ENCODE results near the gene ADAM19.

The ADAM19 gene

DNA sequence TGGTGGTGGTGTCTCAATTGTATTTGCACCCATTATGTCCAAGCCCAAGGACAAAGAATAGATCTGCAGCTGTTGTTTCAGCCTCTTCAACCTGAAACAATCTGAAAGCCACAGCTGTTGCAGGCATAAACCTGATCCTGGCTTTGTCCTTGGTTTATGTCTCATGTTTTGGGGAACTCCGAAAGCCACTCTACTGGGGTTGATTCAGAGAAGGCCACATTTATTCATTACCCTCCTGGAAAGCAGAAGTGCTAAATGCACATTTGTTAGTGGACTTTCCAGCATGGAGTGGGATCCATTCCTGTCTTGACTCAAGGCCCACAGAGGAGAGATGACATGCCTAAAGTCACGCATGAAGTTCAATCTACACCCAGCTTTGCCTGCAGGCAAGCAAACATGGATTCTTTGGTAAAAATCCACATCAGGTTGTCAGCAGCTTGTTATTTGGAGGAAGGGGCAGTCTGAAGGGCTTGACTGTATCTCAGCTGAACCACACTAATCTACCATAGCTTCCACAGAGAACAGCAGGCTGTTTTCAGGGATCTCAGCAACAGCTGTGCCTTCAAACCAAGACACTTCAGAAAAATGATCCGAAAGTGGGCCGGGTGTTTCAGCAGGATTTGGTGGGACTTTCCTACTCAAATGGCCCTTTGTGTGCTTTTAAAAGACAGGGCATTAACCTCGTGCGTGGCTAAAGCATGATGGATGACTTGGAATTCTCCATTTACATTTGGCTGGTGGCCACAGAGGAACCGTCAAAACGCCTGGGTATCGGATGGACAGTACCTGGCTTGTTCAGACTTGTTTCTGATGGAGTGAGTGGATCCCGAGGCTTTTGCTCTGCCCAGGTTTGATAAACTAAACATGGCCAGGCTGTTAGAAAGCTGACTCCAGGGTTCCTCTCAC is 36.2 kb upstream of the ADAM19 start:
- Histone ChIP-seq H3K27ac (no peak overlapping the region), H3K36me3 (ENCODE audit: insufficient read depth, low read length) (no peaks in the 10 kb centered on the region), H3K4me3 (no peak overlapping the region), H3K9ac (ENCODE audit: insufficient read length) (no peak overlapping the region), H3K9me3 (ENCODE audit: low read depth, low read length) (no peaks in the 10 kb centered on the region)
- TF ChIP-seq EZH2 (IDR thresholded peaks at IDR 0.05), result no peak
- no peak for TF ChIP-seq FOXP2 (optimal IDR thresholded peaks at IDR 0.05; ENCODE audit: control extremely low read depth, extremely low read length, insufficient read depth)
- TF ChIP-seq POLR2AphosphoS5 (IDR thresholded peaks at IDR 0.05; ENCODE audit: borderline replicate concordance, low read depth, low read length), result no peak
- no peak for DNase-seq (ENCODE audit: low read depth, low spot score)

DNA sequence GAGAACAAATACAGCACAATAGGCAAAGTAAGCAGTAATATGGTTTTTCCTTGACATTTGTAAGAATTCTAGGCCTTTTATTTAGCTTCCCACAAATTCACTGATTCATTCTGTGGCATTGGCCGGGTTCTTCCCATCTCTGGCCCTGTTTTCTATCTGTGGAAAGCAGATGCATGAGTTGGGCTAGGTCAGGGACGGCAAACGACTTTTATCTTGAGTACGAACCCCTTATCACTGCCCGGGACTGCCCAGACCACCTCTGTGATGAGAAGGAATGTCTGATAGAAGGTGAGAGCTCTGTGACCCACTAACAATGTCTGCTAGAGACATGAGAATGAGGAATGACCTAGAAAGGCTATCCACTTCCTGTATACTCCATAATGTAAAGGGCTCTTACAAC is 35.4 kb upstream of the ADAM19 start:
- DNase-seq (ENCODE audit: low read depth, low spot score), result no peak
- Histone ChIP-seq H3K9me3 (ENCODE audit: low read depth, low read length) (no peaks in the 10 kb centered on the region), H3K9ac (ENCODE audit: insufficient read length) (no peak overlapping the region), H3K27ac (no peak overlapping the region), H3K4me3 (no peak overlapping the region), H3K36me3 (ENCODE audit: insufficient read depth, low read length) (no peaks in the 10 kb centered on the region)
- TF ChIP-seq POLR2AphosphoS5 (IDR thresholded peaks at IDR 0.05; ENCODE audit: borderline replicate concordance, low read depth, low read length), result no peak
- TF ChIP-seq EZH2 (IDR thresholded peaks at IDR 0.05), result no peak
- no peak for TF ChIP-seq FOXP2 (optimal IDR thresholded peaks at IDR 0.05; ENCODE audit: control extremely low read depth, extremely low read length, insufficient read depth)

GRCh38 chr5:157608972-157609565 is 33.5 kb upstream of the ADAM19 start:
- peak; percentile 55 for DNase-seq (ENCODE audit: low read depth, low spot score)
- no peak for TF ChIP-seq EZH2 (IDR thresholded peaks at IDR 0.05)
- no peak for TF ChIP-seq FOXP2 (optimal IDR thresholded peaks at IDR 0.05; ENCODE audit: control extremely low read depth, extremely low read length, insufficient read depth)
- no peak for TF ChIP-seq POLR2AphosphoS5 (IDR thresholded peaks at IDR 0.05; ENCODE audit: borderline replicate concordance, low read depth, low read length)
- Histone ChIP-seq H3K36me3 (ENCODE audit: insufficient read depth, low read length) (no peaks in the 10 kb centered on the region), H3K27ac (no peak overlapping the region), H3K9me3 (ENCODE audit: low read depth, low read length) (no peaks in the 10 kb centered on the region), H3K4me3 (no peak overlapping the region), H3K9ac (ENCODE audit: insufficient read length) (no peak overlapping the region)

DNA sequence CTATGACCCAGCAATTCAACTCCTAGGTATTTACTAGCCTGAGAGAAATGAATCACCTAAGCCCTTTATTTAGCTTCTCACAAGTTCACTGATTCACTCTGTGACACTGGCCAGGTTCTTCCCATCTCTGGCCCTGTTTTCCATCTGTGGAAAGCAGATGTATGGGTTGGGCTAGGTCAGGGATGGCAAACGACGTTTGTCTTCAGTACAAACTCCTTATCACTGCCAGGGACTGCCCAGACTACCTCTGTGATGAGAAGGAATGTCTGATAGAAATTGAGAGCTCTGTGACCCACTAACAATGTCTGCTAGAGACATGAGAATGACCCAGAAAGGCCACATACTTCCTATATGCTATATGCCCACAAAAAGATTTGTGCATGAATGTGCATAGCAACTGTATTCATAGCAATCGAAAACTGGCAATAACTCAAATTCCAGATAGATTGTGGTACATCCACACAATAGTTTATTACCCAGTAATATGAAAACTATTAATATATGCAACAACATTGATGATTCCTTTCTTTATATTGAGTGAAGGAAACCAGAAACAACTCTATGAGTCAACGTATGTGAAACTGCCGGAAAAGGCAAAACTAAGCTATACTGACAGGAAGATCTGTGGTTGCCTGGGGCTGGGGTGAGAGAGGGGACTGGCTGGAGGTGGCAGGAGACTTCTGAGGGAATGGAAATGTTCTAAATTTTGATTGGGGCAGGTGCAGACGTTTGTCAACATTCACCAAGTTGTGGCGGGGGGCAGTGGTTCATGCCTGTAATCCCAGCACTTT is 32.0 kb upstream of the ADAM19 start:
- Histone ChIP-seq H3K36me3 (ENCODE audit: insufficient read depth, low read length) (no peaks in the 10 kb centered on the region), H3K9ac (ENCODE audit: insufficient read length) (no peak overlapping the region), H3K27ac (no peak overlapping the region), H3K9me3 (ENCODE audit: low read depth, low read length) (no peaks in the 10 kb centered on the region), H3K4me3 (no peak overlapping the region)
- TF ChIP-seq POLR2AphosphoS5 (IDR thresholded peaks at IDR 0.05; ENCODE audit: borderline replicate concordance, low read depth, low read length) (no peak), FOXP2 (optimal IDR thresholded peaks at IDR 0.05; ENCODE audit: control extremely low read depth, extremely low read length, insufficient read depth) (no peak), EZH2 (IDR thresholded peaks at IDR 0.05) (no peak)
- no peak for DNase-seq (ENCODE audit: low read depth, low spot score)

GRCh38 chr5:157606046-157606445 is 30.5 kb upstream of the ADAM19 start:
- DNase-seq (ENCODE audit: low read depth, low spot score), result no peak
- no peak for TF ChIP-seq EZH2 (IDR thresholded peaks at IDR 0.05)
- no peak for TF ChIP-seq FOXP2 (optimal IDR thresholded peaks at IDR 0.05; ENCODE audit: control extremely low read depth, extremely low read length, insufficient read depth)
- no peak for TF ChIP-seq POLR2AphosphoS5 (IDR thresholded peaks at IDR 0.05; ENCODE audit: borderline replicate concordance, low read depth, low read length)
- no peak overlapping the region for H3K4me3 ChIP-seq
- H3K9me3 ChIP-seq (ENCODE audit: low read depth, low read length), result no peaks in the 10 kb centered on the region
- no peaks in the 10 kb centered on the region for H3K36me3 ChIP-seq (ENCODE audit: insufficient read depth, low read length)
- H3K27ac ChIP-seq, result no peak overlapping the region
- no peak overlapping the region for H3K9ac ChIP-seq (ENCODE audit: insufficient read length)

DNA sequence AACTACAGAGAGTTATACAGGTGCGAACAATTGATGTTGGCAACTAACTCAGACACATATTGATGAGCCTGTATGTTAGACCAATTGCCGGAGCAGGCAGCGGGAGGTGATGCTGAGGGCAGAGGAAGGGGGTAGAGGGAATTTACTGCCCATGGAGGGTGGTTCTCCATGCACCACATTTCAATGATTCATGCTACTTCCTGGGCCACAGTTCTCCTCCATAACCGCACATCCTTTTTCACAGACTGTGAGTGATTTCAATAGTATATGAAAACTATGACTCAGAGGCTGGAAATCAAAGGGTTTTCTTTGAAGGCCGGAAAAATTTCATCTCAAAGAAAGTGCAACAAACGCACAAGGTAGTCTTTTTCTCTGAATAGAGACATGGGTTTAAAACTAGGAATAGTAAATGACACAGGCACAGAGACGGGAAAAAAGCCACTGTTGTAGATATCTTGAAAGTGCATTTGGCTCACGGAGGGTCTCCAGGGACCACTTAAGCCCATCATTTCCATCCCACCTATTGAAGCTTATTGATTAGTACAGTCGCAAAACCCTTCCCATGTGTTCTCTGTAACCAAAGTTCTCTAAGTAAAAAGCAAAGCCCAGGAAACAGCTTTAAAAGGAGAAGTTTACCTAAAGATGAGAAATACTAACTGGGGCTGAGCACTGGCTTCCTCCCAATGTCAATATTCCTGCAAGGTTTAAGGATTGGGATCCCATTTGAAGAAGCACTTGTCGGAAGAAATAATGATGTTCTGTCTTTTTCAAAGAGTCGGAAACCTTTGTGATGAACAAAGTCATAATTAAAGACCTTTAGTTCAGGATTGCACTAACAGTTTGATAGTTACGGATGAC is 28.0 kb upstream of the ADAM19 start:
- Histone ChIP-seq H3K9me3 (ENCODE audit: low read depth, low read length) (no peaks in the 10 kb centered on the region), H3K36me3 (ENCODE audit: insufficient read depth, low read length) (no peaks in the 10 kb centered on the region), H3K4me3 (no peak overlapping the region), H3K9ac (ENCODE audit: insufficient read length) (no peak overlapping the region), H3K27ac (no peak overlapping the region)
- DNase-seq (ENCODE audit: low read depth, low spot score), result no peak
- TF ChIP-seq EZH2 (IDR thresholded peaks at IDR 0.05), result no peak
- no peak for TF ChIP-seq FOXP2 (optimal IDR thresholded peaks at IDR 0.05; ENCODE audit: control extremely low read depth, extremely low read length, insufficient read depth)
- TF ChIP-seq POLR2AphosphoS5 (IDR thresholded peaks at IDR 0.05; ENCODE audit: borderline replicate concordance, low read depth, low read length), result no peak

- no peak overlapping the region for H3K27ac ChIP-seq
- no peak for DNase-seq (ENCODE audit: low read depth, low spot score)
Observed at GRCh38 chr5:157602505-157602904, 26.9 kb upstream of the ADAM19 start.

More at GRCh38 chr5:157602505-157602904, 26.9 kb upstream of the ADAM19 start:
- Histone ChIP-seq H3K4me3 (no peak overlapping the region), H3K9me3 (ENCODE audit: low read depth, low read length) (no peaks in the 10 kb centered on the region), H3K36me3 (ENCODE audit: insufficient read depth, low read length) (no peaks in the 10 kb centered on the region), H3K9ac (ENCODE audit: insufficient read length) (no peak overlapping the region)
- TF ChIP-seq FOXP2 (optimal IDR thresholded peaks at IDR 0.05; ENCODE audit: control extremely low read depth, extremely low read length, insufficient read depth) (no peak), EZH2 (IDR thresholded peaks at IDR 0.05) (no peak), POLR2AphosphoS5 (IDR thresholded peaks at IDR 0.05; ENCODE audit: borderline replicate concordance, low read depth, low read length) (no peak)
